ENCODE data around the gene DHRS2.

DNA sequence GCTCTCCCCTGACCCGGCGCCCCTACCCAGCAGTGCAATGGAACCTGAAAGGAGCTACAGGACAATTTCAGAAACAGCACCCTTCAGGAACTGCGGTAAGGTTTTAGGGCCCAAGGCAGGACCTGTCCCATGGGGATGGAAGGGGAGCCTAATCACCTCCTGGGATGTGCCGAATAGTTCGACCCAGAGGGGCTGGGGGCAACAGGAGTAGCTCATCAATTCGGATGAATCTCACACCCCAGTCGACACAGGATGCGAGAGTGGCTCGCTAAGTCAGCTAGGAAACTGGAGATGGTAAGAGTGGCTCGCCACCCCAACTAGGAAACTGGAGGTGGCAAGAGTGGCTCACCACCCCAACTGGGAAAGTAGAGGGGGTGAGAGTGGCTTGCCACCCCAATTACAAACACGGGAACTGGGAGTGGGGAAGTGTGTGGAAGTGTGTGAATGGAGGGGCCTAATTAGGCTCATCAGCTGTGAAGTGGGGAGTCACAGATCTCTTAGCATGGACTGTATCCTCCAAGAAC lies 57.1 kb downstream of the DHRS2 start:
- TF ChIP-seq, protein P1, sequence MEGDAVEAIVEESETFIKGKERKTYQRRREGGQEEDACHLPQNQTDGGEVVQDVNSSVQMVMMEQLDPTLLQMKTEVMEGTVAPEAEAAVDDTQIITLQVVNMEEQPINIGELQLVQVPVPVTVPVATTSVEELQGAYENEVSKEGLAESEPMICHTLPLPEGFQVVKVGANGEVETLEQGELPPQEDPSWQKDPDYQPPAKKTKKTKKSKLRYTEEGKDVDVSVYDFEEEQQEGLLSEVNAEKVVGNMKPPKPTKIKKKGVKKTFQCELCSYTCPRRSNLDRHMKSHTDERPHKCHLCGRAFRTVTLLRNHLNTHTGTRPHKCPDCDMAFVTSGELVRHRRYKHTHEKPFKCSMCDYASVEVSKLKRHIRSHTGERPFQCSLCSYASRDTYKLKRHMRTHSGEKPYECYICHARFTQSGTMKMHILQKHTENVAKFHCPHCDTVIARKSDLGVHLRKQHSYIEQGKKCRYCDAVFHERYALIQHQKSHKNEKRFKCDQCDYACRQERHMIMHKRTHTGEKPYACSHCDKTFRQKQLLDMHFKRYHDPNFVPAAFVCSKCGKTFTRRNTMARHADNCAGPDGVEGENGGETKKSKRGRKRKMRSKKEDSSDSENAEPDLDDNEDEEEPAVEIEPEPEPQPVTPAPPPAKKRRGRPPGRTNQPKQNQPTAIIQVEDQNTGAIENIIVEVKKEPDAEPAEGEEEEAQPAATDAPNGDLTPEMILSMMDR (IDR thresholded peaks at IDR 0.05): no peak
- no peak for TF ChIP-seq POLR2A (IDR thresholded peaks at IDR 0.05)
